GM21619 (cell line): ENCODE measurements around the gene DIPK1A.
"Not testable (repeated sequence)": the region's sequence is repeated elsewhere in the genome, so short reads cannot be mapped to it uniquely, and the experiment has no call there.

Source experiments
- ATAC-seq: cut with Tn5 transposase; IDR thresholded peaks from one replicate; pipeline ENCODE4 v1.9.1; 2021; ENCODE audit not compliant: unreplicated experiment

The DIPK1A gene

GRCh38 chr1:92921031-92922023 is 39.9 kb downstream of the DIPK1A start:
- ATAC-seq = no peak

GRCh38 chr1:92916899-92917298 is 44.4 kb downstream of the DIPK1A start:
- ATAC-seq = no peak

- no peak for ATAC-seq
Measured at GRCh38 chr1:92915547-92915946, 45.7 kb downstream of the DIPK1A start.

GRCh38 chr1:92913093-92913819 is 48.0 kb downstream of the DIPK1A start:
- no peak for ATAC-seq

- no peak for ATAC-seq
Measured at GRCh38 chr1:92910081-92910480, 51.2 kb downstream of the DIPK1A start.

- ATAC-seq = no peak
Measured at GRCh38 chr1:92909321-92909720, 51.9 kb downstream of the DIPK1A start.

GRCh38 chr1:92907949-92908684 is 53.1 kb downstream of the DIPK1A start:
- ATAC-seq = no peak

- no peak for ATAC-seq
Measured at GRCh38 chr1:92903765-92904164, 57.5 kb downstream of the DIPK1A start.

- no peak for ATAC-seq
Measured at GRCh38 chr1:92902406-92902744, 58.9 kb downstream of the DIPK1A start.

- no peak for ATAC-seq
Measured at GRCh38 chr1:92901699-92902405, 59.4 kb downstream of the DIPK1A start.

GRCh38 chr1:92901126-92901525 is 60.1 kb downstream of the DIPK1A start:
- no peak for ATAC-seq

- no peak for ATAC-seq
Measured at GRCh38 chr1:92900539-92900938, 60.7 kb downstream of the DIPK1A start.

GRCh38 chr1:92899780-92900179 is 61.5 kb downstream of the DIPK1A start:
- ATAC-seq = no peak

- ATAC-seq = not testable (repeated sequence)
Measured at GRCh38 chr1:92898053-92898452, 63.2 kb downstream of the DIPK1A start.

GRCh38 chr1:92887465-92887864 is 73.8 kb downstream of the DIPK1A start:
- no peak for ATAC-seq

GRCh38 chr1:92886886-92887419 is 74.3 kb downstream of the DIPK1A start:
- no peak for ATAC-seq

- no peak for ATAC-seq
Measured at GRCh38 chr1:92884195-92884594, 77.1 kb downstream of the DIPK1A start.

GRCh38 chr1:92883297-92883696 is 78.0 kb downstream of the DIPK1A start:
- no peak for ATAC-seq

GRCh38 chr1:92882819-92883218 is 78.4 kb downstream of the DIPK1A start:
- ATAC-seq = no peak

GRCh38 chr1:92881391-92881790 is 79.9 kb downstream of the DIPK1A start:
- ATAC-seq = no peak
